Central memory CD8-positive, alpha-beta T cell (primary cell): Measurements from ENCODE around the gene NAA50.

Source experiments
- ATAC-seq: fragments of 150-1000 bp; cut with Tn5 transposase; replicated peaks from 2 replicates; pipeline ENCODE4 v1.10.0; 2022; ENCODE audit warnings: mild to moderate bottlenecking, moderate FRiP score, moderate number of reproducible peaks; ENCODE audit not compliant: poor library complexity, severe bottlenecking; ENCODE audit errors: extremely low read depth
- DNase-seq, 2 donors: peaks; one replicate each; pipeline ENCODE4 v3.0.0; 2021; ENCODE audit warnings: low spot score in 2 of 2
- H3K27ac Mint-ChIP-seq: one replicate; pipeline ENCODE4 v1.8.0; 2022; ENCODE audit warnings: low read depth, mild to moderate bottlenecking, moderate library complexity, mixed read lengths
- H3K27me3 Mint-ChIP-seq: one replicate; pipeline ENCODE4 v1.8.0; 2022; ENCODE audit warnings: mixed read lengths
- H3K36me3 Mint-ChIP-seq: one replicate; pipeline ENCODE4 v1.8.0; 2022; ENCODE audit warnings: mild to moderate bottlenecking, moderate library complexity, mixed read lengths; ENCODE audit not compliant: insufficient read depth
- H3K4me1 Mint-ChIP-seq: one replicate; pipeline ENCODE4 v1.8.0; 2022; ENCODE audit warnings: mixed read lengths
- H3K4me3 Mint-ChIP-seq: one replicate; pipeline ENCODE4 v1.8.0; 2022; ENCODE audit warnings: mild to moderate bottlenecking, moderate library complexity, mixed read lengths
- H3K9me3 Mint-ChIP-seq: one replicate; pipeline ENCODE4 v1.8.0; 2022; ENCODE audit warnings: mixed read lengths

The NAA50 gene

DNA sequence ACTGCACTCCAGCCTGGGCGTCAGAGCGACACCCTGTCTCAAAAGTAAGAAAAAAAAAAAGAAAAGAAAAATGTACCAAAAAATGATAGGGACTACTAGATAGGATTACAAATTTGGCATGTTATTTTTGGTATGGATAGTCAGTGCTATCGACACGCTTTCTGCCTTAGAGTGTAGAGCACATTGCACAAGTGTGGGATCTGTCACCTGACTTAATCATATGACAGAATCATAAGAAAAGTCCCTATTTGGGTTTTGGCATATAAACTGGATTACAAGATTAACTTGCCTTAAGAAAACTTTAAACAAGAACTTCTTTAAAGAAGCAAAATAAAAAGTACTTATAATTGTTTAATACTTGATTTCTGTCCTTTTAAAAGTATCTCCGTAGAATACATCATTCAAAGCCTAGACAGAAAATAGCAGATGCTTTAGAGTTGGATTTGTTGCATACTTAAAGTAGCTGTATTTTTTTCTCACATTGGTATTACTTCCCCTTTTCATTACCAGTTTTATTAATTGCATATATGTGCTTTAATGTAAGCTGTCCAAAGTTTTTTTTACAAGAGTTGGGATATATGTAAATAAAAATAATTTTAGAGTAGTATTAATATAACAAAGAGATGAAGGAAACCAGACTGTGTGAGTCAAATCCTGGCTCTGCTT is 8.6 kb upstream of the NAA50 start:
- Mint-ChIP-seq H3K36me3 (no peaks in the 10 kb centered on the region), H3K27ac (no peak overlapping the region), H3K9me3 (no peaks in the 10 kb centered on the region), H3K27me3 (no peaks in the 10 kb centered on the region), H3K4me1 (peaks cover 9% of the 10 kb centered on the region), H3K4me3 (no peak overlapping the region)
- DNase-seq (no peak), ATAC-seq (no peak)

GRCh38 chr3:113753376-113753985 is 7.4 kb upstream of the NAA50 start:
- ATAC-seq (no peak), DNase-seq (no peak)
- Mint-ChIP-seq H3K4me3 (no peak overlapping the region), H3K27me3 (no peaks in the 10 kb centered on the region), H3K27ac (no peak overlapping the region), H3K9me3 (no peaks in the 10 kb centered on the region), H3K4me1 (peaks cover 20% of the 10 kb centered on the region), H3K36me3 (no peaks in the 10 kb centered on the region)

DNA sequence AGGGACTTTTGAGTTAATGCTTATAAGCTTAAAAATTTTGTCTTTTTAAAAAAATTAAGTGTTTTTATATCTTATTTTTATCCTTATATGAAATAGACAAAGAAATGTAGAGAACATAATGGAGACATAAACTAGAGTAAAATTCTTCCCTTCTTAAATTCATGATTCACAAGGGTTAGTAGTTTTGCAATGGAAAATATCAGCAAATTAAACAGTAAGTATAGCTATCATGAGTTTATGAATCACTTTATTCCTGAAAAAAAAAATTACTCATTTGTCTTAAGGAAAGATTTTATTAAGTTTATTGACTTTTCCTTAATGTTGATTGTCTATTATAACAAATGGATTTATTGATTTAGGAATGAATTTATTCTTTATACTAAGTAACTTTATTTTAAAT is 5.1 kb upstream of the NAA50 start:
- Mint-ChIP-seq H3K4me3 (no peak overlapping the region), H3K9me3 (no peaks in the 10 kb centered on the region), H3K27ac (no peak overlapping the region), H3K4me1 (peaks cover 40% of the 10 kb centered on the region), H3K36me3 (peaks cover 12% of the 10 kb centered on the region), H3K27me3 (no peaks in the 10 kb centered on the region)
- ATAC-seq, result no peak
- no peak for DNase-seq

DNA sequence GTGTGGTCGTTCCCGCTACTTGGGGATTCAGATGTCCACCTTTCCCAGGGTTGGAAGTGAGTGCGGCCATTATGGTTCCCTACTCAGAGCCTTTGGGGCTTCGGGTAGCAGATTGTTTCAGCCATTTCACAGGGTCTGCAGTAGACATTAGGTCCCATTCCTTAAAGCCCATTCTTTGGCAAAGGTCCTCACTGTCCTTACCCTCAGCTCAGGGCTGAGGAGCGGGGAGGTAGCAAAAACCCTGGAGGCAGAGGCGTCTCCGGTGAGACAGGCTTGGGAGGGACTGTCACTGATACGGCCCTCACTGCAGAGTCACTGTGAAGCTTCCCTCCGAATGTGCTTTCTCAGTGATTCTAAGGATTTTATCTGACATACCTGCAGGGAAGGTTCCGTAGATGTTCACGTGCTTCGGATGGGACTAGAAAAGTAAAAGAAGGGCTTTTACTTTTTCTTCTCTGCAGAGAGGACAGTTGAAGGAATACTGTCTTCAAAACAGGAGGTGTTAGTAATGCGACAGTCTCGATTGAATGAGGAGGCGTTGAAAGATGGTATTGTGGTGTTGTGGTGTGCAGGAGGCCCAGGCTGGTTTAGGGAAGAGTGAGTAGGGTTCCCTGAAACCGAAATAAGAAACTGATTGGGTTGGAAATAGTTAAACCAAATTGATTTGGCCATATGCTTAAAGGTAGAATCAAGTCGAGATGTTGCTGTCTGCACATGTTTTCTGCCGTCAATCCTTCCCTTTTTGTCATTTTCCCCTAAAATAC is 1.4 kb upstream of the NAA50 start:
- Mint-ChIP-seq H3K27ac (peak overlapping the region; percentile 100), H3K27me3 (no peaks in the 10 kb centered on the region), H3K4me1 (peaks cover 53% of the 10 kb centered on the region), H3K9me3 (no peaks in the 10 kb centered on the region), H3K4me3 (peak overlapping the region; percentile 89), H3K36me3 (peaks cover 35% of the 10 kb centered on the region)
- ATAC-seq (no peak), DNase-seq (no peak)

- Mint-ChIP-seq H3K27ac (peak within 1 kb of the TSS; percentile 100), H3K4me1 (peaks cover 59% of the 10 kb centered on the region), H3K9me3 (no peaks in the 10 kb centered on the region), H3K36me3 (peaks cover 38% of the 10 kb centered on the region), H3K27me3 (no peaks in the 10 kb centered on the region), H3K4me3 (peak within 1 kb of the TSS; percentile 89)
- peak; percentile 59 for ATAC-seq
- peak; percentile 68 to 77 for DNase-seq
Measured at GRCh38 chr3:113746548-113747282, 666 bp upstream of the NAA50 start, which contains the start of gene ATP6V1A. ATP6V1A (plus strand) TSS chr3:113747035; CDS start chr3:113778754, 31,719 bp downstream.

- Mint-ChIP-seq H3K4me1 (peaks cover 70% of the 10 kb centered on the region), H3K4me3 (peak overlapping the region; percentile 89), H3K36me3 (peaks cover 44% of the 10 kb centered on the region), H3K27ac (peak overlapping the region; percentile 100), H3K27me3 (no peaks in the 10 kb centered on the region), H3K9me3 (no peaks in the 10 kb centered on the region)
- ATAC-seq, result peak; percentile 62
- DNase-seq, result peak; percentile 57 to 76
Measured at GRCh38 chr3:113744941-113745755, 901 bp downstream of the NAA50 start.

DNA sequence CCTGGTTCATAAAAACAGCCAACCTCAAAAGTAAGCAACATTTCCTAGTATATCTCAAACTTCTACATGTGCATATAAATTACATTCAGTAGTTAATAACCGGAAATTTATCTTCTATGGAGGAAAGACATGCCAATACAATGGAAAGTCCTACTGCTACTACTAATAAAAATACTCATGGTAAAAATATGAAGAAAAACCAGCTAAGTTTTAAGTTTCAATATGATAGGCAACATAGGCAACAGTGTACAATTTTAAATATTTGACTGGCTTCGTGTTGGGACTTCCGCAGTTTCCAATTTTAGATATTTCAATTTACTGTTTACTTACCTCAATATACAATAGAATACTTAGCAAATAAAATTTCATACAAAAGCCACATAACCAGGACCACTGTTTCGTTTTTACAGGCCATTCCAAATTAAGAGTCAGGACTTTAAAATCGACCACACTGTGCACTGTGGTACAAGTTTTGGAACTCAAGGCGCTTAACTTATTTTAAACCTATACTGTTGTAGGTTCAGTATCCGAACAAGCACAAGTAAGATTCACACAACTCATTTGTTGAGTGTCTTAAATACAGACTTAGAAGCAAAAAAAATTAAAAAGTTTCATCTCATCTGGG is 2.9 kb downstream of the NAA50 start:
- H3K36me3 Mint-ChIP-seq, result peaks cover 44% of the 10 kb centered on the region

DNA sequence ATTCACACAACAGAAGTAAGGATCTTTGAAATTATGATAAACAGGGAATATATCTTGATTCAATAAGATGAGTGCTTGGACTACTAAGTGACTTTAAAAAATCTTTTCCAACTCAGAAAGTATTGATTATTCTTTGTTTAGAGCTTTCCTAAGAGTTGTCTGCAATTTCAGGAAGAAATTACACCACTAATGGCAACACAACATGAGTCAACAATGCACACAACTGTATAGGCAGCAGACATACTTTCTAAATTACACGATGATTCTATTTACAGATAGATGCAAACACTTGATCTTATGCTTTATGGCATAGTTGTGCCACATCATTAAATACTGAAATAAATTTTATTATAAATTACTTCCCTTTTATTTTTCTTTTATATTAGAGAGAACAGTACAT is 4.4 kb downstream of the NAA50 start:
- H3K4me3 Mint-ChIP-seq, result peak overlapping the region; percentile 89
- DNase-seq (no peak), ATAC-seq (no peak)
- H3K36me3 Mint-ChIP-seq, result peaks cover 38% of the 10 kb centered on the region
- no peaks in the 10 kb centered on the region for H3K27me3 Mint-ChIP-seq
- H3K4me1 Mint-ChIP-seq, result peaks cover 67% of the 10 kb centered on the region
- peak overlapping the region; percentile 100 for H3K27ac Mint-ChIP-seq
- H3K9me3 Mint-ChIP-seq, result no peaks in the 10 kb centered on the region

More for the DNA sequence above, 2.9 kb downstream of the NAA50 start:
- Mint-ChIP-seq H3K27me3 (no peaks in the 10 kb centered on the region), H3K9me3 (no peaks in the 10 kb centered on the region), H3K4me1 (peaks cover 69% of the 10 kb centered on the region), H3K27ac (peak overlapping the region; percentile 100), H3K4me3 (peak overlapping the region; percentile 89)
- ATAC-seq (no peak), DNase-seq (no peak)

DNA sequence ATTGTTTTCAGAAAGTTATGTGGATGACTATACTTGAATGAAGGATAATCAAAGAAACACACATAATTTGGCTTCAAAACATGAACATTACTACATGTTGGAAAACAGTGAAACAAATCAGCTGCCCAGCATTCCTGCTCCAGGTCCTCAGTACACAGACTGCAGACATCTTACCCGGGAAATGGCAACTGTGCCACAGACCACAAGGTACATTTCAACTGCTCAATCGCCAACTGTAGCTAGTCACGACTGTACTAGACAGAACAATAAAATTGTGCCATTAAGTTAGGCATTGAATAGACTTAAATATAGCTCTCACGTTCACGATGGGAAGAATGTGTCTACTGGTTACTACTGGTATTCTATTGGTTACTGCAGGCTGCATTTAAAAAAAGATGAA is 5.0 kb downstream of the NAA50 start:
- Mint-ChIP-seq H3K4me1 (peaks cover 65% of the 10 kb centered on the region), H3K27me3 (no peaks in the 10 kb centered on the region), H3K27ac (peak overlapping the region; percentile 100), H3K4me3 (peak overlapping the region; percentile 89), H3K9me3 (no peaks in the 10 kb centered on the region), H3K36me3 (peaks cover 33% of the 10 kb centered on the region)
- ATAC-seq (no peak), DNase-seq (no peak)

DNA sequence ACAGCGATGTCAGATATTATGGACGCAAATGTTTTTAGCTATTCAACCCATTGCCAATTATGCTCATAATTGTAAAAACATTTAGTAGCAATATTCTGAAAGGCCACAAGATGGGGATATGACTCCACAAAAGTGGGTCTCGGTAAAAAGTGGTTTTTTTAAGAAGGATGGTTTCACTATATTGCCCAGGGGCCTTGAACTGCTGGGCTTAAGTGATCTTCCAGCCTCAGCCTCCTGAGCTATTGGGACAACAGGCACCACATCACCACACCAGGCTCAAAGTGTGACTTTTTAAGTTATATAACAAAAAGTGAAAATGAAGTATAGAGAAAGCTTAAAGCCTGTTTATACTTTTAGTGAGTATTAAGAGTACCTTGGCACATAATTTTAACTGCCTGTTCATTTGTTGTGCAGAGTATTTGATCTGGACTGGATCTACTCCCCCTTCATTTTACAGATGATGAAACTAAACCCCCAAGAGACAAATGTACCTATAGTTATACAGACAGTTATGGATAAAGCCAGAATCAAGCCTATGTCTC is 9.4 kb downstream of the NAA50 start:
- peaks cover 18% of the 10 kb centered on the region for H3K36me3 Mint-ChIP-seq
- H3K27ac Mint-ChIP-seq, result peak overlapping the region; percentile 100
- no peaks in the 10 kb centered on the region for H3K9me3 Mint-ChIP-seq
- peaks cover 68% of the 10 kb centered on the region for H3K4me1 Mint-ChIP-seq
- H3K27me3 Mint-ChIP-seq, result no peaks in the 10 kb centered on the region
- H3K4me3 Mint-ChIP-seq, result no peak overlapping the region
- DNase-seq (peak in 1 of 2 donors; percentile 36), ATAC-seq (peak; percentile 59)

- ATAC-seq (no peak), DNase-seq (no peak)
- Mint-ChIP-seq H3K27ac (no peak overlapping the region), H3K4me1 (peaks cover 53% of the 10 kb centered on the region), H3K9me3 (no peaks in the 10 kb centered on the region), H3K36me3 (peaks cover 30% of the 10 kb centered on the region), H3K4me3 (no peak overlapping the region), H3K27me3 (no peaks in the 10 kb centered on the region)
Measured at GRCh38 chr3:113731694-113732093, 14.4 kb downstream of the NAA50 start.
